Stimulated activated CD4-positive, alpha-beta T cell treated with anti-CD3 and anti-CD28 coated beads, Interleukin-12 subunit alpha, Interleukin-12 subunit beta, amount 100 ng/mL, for 4 hours (primary cell): ENCODE measurements around the gene TENM4.

Source experiments
- DNase-seq: peaks from one replicate; pipeline ENCODE4 v3.0.0-alpha.2; 2020

The TENM4 gene

DNA sequence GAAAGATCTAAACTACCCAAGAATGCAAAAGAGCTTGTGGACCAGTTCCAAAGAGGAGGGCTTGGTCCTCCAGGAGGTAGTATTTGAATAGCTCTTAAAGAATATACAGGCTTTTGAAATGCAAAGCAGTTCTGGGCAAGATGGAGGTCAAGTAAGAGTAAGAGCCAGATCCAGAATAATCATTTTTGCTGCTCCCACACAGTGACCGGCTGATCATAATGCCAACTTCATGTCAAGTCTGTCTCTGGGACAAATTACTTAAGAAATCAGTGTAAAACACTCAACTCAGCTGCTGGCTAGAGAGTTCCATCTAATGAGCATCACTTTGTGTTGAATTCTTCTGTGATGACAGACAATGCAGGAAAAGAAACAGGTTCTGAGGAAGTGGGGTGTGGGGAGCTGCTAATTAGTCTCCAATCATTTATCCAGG, 615.2 kb downstream of the TENM4 start:
- DNase-seq, result no peak

DNA sequence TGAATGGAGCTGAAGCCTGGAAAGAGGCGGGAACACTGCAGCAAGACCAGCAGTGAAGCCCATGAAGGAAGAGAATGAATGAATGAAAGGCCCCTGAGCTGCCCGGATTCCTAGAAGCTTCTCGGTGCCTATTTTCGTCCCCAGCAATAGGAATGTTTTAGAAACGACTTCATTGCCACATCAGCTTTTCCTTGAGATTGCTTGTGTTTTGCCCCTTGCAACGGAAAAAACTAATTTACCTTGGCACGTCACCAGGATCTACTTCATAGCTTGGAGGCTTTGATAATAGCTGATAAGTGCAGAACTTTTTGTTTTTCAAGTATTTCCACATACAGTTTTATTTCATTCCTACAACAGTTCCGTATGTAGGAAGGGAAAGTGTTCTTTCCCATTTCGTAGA, 617.2 kb downstream of the TENM4 start:
- DNase-seq, result no peak

GRCh38 chr11:78822931-78823423, 617.9 kb downstream of the TENM4 start:
- no peak for DNase-seq

DNA sequence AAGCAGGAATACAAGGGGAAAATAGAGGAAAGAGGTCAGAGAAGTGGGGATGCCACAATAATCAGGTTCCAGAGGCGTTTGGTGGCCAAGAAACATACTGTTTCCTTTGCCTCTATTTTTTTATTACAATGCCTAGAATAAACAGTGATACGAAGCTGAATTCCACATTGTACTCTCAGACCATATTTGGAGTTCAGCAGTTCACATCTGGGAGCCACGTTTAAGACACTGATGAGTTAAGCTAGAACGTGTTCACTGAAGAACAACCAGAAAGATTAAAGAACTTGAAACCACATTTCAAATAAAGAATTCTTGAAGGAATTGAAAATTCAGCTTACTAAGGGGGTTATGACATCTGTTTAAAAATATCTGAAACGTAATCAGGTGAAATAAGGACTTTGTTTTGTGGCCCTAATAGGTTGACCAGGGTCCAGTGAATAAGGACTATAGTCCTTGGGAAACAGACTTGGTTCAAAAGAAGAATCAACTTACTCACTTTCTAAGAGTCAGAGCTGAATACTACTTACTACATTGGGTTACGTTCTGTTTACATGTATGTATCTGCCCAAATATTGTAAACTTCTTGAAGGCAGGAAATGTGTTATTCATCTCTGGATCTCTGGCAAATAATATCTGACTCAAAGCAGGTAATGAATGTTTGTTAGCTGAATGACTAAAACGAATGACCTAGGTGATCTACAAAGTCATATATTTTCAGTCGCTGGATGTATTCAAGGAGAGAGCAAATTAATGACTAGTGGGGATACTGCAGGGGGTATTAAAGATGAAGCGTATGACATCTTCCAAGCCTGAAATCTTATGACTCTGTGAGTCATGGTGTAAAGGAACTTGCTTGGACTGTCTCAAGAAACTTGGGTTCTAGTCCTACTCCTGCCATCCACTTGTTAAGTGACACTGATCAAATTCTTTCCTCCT, 619.2 kb downstream of the TENM4 start:
- DNase-seq, result no peak

DNA sequence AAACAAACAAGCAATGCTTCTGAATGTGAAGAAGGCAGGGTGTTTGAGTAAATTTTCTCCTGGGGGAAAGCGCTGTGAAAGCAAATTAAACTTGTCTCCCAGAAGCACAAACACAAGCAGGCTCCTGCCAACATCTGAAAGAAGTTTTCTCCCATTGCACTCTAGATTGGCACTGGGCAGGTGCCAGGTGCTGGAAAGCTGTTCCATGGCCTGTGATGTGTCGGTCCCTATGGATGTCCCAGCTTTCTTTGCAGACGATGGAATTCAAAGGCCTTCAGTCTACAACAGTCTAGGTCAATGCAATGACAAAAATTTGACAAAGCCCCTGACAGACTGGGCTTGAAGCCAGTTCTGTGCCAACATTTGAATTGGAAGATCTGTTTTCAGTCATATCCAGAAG, 620.1 kb downstream of the TENM4 start:
- DNase-seq, result no peak

GRCh38 chr11:78818201-78818600, 622.6 kb downstream of the TENM4 start:
- DNase-seq, result no peak

- DNase-seq, result no peak
Observed at GRCh38 chr11:78815831-78816230, 625.0 kb downstream of the TENM4 start.

GRCh38 chr11:78812513-78813293, 628.1 kb downstream of the TENM4 start:
- DNase-seq, result no peak

- DNase-seq, result no peak
Observed at GRCh38 chr11:78810559-78811009, 630.2 kb downstream of the TENM4 start.

DNA sequence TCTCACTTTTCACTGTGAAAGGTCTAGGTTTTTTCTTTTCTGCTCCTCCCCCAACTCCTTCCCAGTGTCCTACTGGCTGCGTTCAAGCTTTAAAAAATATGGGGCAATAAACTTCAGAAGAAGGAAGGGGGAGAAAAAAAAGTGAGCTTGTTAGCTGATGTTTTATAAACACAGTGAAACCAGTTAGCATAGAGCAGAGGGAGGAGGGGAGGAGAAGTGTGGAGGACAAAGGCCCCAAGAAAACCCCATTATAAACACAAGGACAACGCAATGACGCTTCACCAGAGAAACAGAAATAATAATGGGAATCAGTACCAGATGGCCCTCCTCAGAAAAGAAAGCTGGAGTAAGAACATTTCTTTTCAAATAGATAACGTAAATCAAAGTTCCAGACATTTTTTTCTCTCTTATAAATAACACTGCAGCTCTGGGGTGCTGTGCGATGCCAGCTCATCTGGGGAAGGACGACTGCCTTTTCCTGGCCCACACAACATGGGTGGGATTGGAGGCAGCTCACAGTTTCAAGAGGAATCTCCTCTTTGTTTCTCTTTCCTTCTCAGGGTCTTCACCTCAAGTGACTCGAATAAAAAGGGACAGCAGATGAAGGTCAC, 630.8 kb downstream of the TENM4 start:
- no peak for DNase-seq

- DNase-seq, result no peak
Observed at GRCh38 chr11:78808923-78809322, 631.9 kb downstream of the TENM4 start.

DNA sequence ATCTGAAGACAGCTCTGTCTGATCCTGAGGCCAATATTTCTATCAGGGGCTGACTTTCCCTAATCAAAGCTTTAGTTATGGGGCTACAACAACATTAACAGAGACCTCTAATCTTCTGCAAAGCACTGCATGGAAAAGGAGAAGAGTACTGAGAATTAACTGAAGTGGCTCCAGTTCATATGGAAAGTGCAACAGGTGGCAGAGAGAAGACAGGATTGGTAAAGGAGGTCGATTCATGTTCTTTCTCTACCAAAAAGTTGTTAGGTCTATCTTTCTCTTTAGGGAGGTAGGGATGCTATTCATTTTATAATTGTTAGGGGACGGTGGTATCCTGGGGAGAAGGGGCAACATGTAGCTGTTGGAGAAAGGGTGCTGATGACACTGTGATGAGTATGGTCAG, 633.5 kb downstream of the TENM4 start:
- no peak for DNase-seq

- DNase-seq, result no peak
Observed at GRCh38 chr11:78806214-78807004, 634.4 kb downstream of the TENM4 start.

DNA sequence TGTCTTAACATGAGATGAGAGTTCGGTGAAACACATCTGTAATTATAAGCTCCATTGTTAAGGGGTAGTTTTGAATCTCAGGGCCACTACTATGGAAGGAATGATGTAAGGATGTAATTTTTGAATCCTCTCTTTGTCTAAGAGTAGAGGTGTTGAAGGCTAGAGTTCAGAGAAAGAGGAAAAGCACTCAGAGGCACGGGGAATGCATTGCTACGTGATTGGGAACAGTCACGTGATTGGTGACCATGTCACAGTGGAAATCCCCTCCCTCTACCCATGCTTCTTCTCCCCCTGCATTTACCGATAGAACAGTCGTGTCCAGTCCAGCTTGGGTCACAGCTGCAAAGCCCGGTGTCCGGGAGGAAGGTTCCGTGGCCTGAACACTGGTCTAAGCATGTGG, 635.8 kb downstream of the TENM4 start:
- no peak for DNase-seq

- DNase-seq, result no peak
Observed at GRCh38 chr11:78803995-78804394, 636.8 kb downstream of the TENM4 start.

GRCh38 chr11:78802058-78802761, 638.6 kb downstream of the TENM4 start:
- no peak for DNase-seq

GRCh38 chr11:78801161-78801884, 639.5 kb downstream of the TENM4 start:
- DNase-seq, result no peak

DNA sequence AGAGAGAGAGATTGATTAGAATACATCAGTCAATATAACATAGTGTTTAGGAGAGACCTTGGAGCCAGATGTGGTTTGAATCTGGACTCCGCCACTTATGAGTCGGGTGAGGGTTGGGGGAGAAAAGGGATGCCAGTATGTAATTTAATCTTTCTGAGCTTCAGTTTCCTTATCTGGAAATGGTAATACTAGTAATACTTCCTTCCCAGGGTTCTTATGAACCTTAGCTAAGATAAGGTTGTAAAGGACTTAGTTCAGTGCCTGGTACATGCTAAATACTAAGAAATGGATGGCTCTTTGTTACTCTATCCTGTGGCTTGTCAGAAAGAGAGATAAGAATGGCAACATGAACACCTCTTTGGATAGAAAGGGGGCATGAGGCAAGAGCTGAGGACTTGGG, 640.1 kb downstream of the TENM4 start:
- no peak for DNase-seq

DNA sequence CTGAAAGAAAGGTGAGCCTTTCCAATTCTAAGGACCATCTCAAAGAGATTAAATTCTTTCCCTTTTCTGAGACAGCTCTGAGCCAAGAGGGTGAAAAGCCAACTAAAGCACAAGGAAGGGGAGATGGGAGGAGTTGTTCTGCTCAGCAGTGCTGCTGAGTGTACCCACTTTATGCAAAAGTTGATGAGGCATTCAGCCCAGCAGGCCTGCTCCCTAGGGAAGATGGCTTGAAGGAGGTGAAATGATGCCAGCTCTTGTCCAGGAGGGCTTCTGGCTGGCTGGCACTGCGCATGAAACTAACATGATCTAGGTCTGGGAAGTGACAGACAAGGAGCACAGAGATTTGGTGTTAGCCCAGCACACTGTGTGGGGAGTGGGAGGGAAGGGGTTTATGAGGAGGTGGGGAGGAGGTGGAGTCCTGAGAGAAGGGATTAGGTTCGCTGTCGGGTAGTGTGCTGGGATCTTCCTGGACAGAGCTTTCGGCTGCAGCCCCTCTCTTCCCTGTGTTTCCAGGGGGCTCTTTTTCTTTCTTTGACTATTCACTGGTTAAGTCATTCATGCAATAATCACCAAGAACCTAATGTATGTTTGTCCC, 640.6 kb downstream of the TENM4 start:
- no peak for DNase-seq

GRCh38 chr11:78798663-78799062, 642.2 kb downstream of the TENM4 start:
- DNase-seq, result peak; percentile 25

DNA sequence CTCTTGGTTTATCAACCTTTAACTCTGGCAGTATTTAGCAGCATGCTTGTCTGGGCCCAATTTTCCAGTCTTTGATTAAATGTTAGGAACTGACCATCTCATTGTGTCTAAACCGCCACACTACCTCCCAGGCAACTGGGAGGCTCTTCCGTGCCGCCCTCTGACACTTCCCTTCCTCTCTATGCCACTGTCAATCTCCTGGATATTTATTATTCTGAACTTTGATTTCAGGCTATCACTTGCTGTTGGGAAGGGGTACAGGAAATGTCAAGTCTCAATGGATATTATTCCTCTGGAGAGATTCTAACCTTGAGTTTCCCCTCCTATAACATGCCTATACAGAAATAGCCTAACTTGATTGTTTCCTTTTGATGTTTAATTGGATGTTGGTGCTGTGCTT, 643.3 kb downstream of the TENM4 start:
- DNase-seq, result no peak
